Ovary (tissue), 3 donors: ENCODE measurements around the gene CTNND2.

ENCODE experiments used
- CTCF ChIP-seq, 3 donors: fragments of 450-650 bp in 2 of 3; fragments of 200-600 bp in 1 of 3; IDR thresholded peaks; one replicate each; pipeline versions ENCODE4 v1.5.1 to v1.8.0; 2016 to 2022; ENCODE audit warnings: antibody characterized with exemption in 3 of 3, mild to moderate bottlenecking in 1 of 3
- EP300 ChIP-seq: sonication (generic); formaldehyde crosslinking; IDR thresholded peaks from one replicate; pipeline ENCODE4 v1.6.1; 2017; ENCODE audit warnings: antibody characterized with exemption
- POLR2A ChIP-seq: fragments of 450-650 bp; IDR thresholded peaks from one replicate; pipeline ENCODE4 v1.6.1; 2017; ENCODE audit warnings: antibody characterized with exemption, mild to moderate bottlenecking, moderate library complexity
- donor health status: DM: no; HTN: no; CAD: no.

GRCh38 chr5:11377896-11378295 lies 526.4 kb downstream of the CTNND2 start:
- TF ChIP-seq CTCF (IDR thresholded peaks at IDR 0.05) (no peak), POLR2A (no peak), EP300 (no peak)
